Panc1 (cell line): ENCODE measurements around the gene CKB. TPM values are rescaled to one million over a fixed set of nuclear protein-coding genes. Genes with fewer than 3 reads are reported as not detected.

Experiments used
- ATAC-seq: fragments of 200-7000 bp; cut with Tn5 transposase; 2 replicates; pipeline ENCODE4 v1.9.1; 2020; ENCODE audit warnings: mild to moderate bottlenecking, moderate library complexity
- BruUV-seq: library from RNA; stranded (reverse); fragments of 400-500 nt; replicated peaks from 2 replicates; lab custom pipeline; 2021; lab: Mats Ljungman, UMichigan
- CTCF ChIA-PET: fragments of 300-600 bp; sonication (Branson Sonifier 250); formaldehyde crosslinking; loops from one replicate; lab custom pipeline; 2022; ENCODE audit warnings: antibody characterized with exemption; lab: Charles Lee
- POLR2A ChIA-PET: fragments of 300-600 bp; sonication (Branson Sonifier 250); formaldehyde crosslinking; loops from one replicate; lab custom pipeline; 2022; ENCODE audit warnings: antibody characterized with exemption; lab: Charles Lee
- DNase-seq: peaks from one replicate; pipeline ENCODE4 v3.0.0-alpha.2; 2010; ENCODE audit warnings: low read depth, low spot score
- H3K27ac ChIP-seq: 2 replicates; pipeline ENCODE4 v1.5.1; 2011; ENCODE audit warnings: mild to moderate bottlenecking, low read length, inconsistent platforms
- H3K27me3 ChIP-seq: fragments of 200-500 bp; sonication (Bioruptor generic); 2 replicates; pipeline ENCODE4 v1.6.0; 2014; ENCODE audit warnings: low read length, inconsistent platforms; ENCODE audit not compliant: control insufficient read depth, insufficient read depth
- H3K36me3 ChIP-seq: fragments of 200-500 bp; sonication (Bioruptor generic); 2 replicates; pipeline ENCODE4 v1.5.1; 2014; ENCODE audit warnings: inconsistent platforms, mild to moderate bottlenecking, low read length, moderate library complexity; ENCODE audit not compliant: control insufficient read depth, insufficient read depth
- H3K4me1 ChIP-seq: 2 replicates; pipeline ENCODE4 v1.5.1; 2011; ENCODE audit warnings: inconsistent platforms, mild to moderate bottlenecking, low read length, moderate library complexity; ENCODE audit not compliant: control insufficient read depth, insufficient read depth
- H3K4me3 ChIP-seq, 2 experiments: 2 replicates each; pipeline ENCODE4 v1.5.1; 2011 to 2012; ENCODE audit warnings: low read depth in 2 of 2, low read length in 2 of 2, mild to moderate bottlenecking in 2 of 2, inconsistent platforms in 1 of 2, moderate library complexity in 1 of 2
- H3K9me3 ChIP-seq: fragments of 200-500 bp; sonication (Bioruptor generic); 2 replicates; pipeline ENCODE4 v1.5.1; 2014; ENCODE audit warnings: low read depth, mild to moderate bottlenecking, inconsistent platforms, low read length, moderate library complexity; ENCODE audit not compliant: control insufficient read depth, insufficient read depth
- CTCF ChIP-seq: fragments of 450-650 bp; IDR thresholded peaks from 2 replicates; pipeline ENCODE4 v1.5.1; 2017; ENCODE audit warnings: mild to moderate bottlenecking
- POLR2AphosphoS5 ChIP-seq: IDR thresholded peaks from 2 replicates; pipeline ENCODE4 v1.6.1; 2012; ENCODE audit warnings: mild to moderate bottlenecking, low read depth, low read length, moderate library complexity
- REST ChIP-seq, 2 experiments: IDR thresholded peaks; 2 replicates each; pipeline ENCODE4 v1.6.1; 2011 to 2012; ENCODE audit warnings: low read depth in 2 of 2, control low read depth in 1 of 2, low read length in 1 of 2, mild to moderate bottlenecking in 1 of 2, moderate library complexity in 1 of 2; ENCODE audit not compliant: insufficient read depth in 1 of 2
- SIN3A ChIP-seq: IDR thresholded peaks from 2 replicates; pipeline ENCODE4 v1.6.1; 2012; ENCODE audit warnings: low read depth, mild to moderate bottlenecking, low read length, moderate library complexity, borderline replicate concordance; ENCODE audit not compliant: insufficient read depth
- TCF7L2 ChIP-seq: IDR thresholded peaks from 2 replicates; pipeline ENCODE4 v1.6.1; 2011; ENCODE audit warnings: mild to moderate bottlenecking, low read depth, low read length, inconsistent platforms
- in situ Hi-C: cut with HindIII; loops from 2 replicates; pipeline ENCODE4 v1.10.0; 2016; ENCODE audit warnings: low sequenced_read_pairs, low pct_unique_long_range_greater_than_20kb
- intact Hi-C: fragments of 100-400 bp; cut with micrococcal nuclease; formaldehyde crosslinking; loops from one replicate; pipeline ENCODE4 v1.10.0; 2022; ENCODE audit not compliant: unreplicated experiment
- total RNA-seq: library from RNA; stranded (reverse); gene quantifications from one replicate; pipeline ENCODE4 v1.2.1, GENCODE V29; 2021; ENCODE audit not compliant: unreplicated experiment

The CKB gene
- total RNA-seq, 1 experiment from 2014 or later, result 436 TPM

- no peak for TF ChIP-seq TCF7L2
- no TSS peak for BruUV-seq
- POLR2A ChIA-PET, result no interaction called here
- CTCF ChIA-PET, result interaction anchor here (1.1 kb wide), 1 partner anchor 14 kb away, joined by 3 read pairs; no protein-coding TSS in a partner anchor
- Histone ChIP-seq H3K4me3 (no peak overlapping the region), H3K36me3 (peaks cover 4% of the 10 kb centered on the region; the same call in 1 of the 2 replicates), H3K9me3 (no peaks in the 10 kb centered on the region), H3K27me3 (no peaks in the 10 kb centered on the region), H3K27ac (no peak overlapping the region), H3K4me1 (peaks cover 28% of the 10 kb centered on the region)
- DNase-seq (no peak), ATAC-seq (no peak)
- in situ Hi-C loops (no loop called here), intact Hi-C loops (no loop called here)
These were observed 9.8 kb upstream of the CKB start for GRCh38 chr14:103532216-103533136.

- no peaks in the 10 kb centered on the region for H3K9me3 ChIP-seq
- no peaks in the 10 kb centered on the region for H3K27me3 ChIP-seq
- H3K27ac ChIP-seq, result no peak overlapping the region
- ATAC-seq, result no peak
- in situ Hi-C loops (no loop called here), intact Hi-C loops (no loop called here)
- POLR2A ChIA-PET, result interaction anchor here (0.5 to 1.2 kb wide), 2 partner anchors 7 to 18 kb away, joined by 4 to 8 read pairs; no protein-coding TSS in a partner anchor
- H3K4me3 ChIP-seq, result no peak overlapping the region
- no peak for TF ChIP-seq POLR2AphosphoS5
- TF ChIP-seq TCF7L2, result no peak
- TF ChIP-seq CTCF, result no peak
- no peak for TF ChIP-seq REST (IDR thresholded peaks at IDR 0.05; ENCODE audit: insufficient read depth in 1 of 2, low read depth in 2 of 2, low read length in 1 of 2)
- no peak for TF ChIP-seq SIN3A
- BruUV-seq, result no TSS peak
- H3K4me1 ChIP-seq, result peaks cover 25% of the 10 kb centered on the region
- no peak for DNase-seq
- CTCF ChIA-PET, result interaction anchor here (1.2 kb wide), 1 partner anchor 13 kb away, joined by 3 read pairs; no protein-coding TSS in a partner anchor
- H3K36me3 ChIP-seq, result peaks cover 4% of the 10 kb centered on the region; the same call in 1 of the 2 replicates
These were observed 9.0 kb upstream of the CKB start for GRCh38 chr14:103531421-103532215.
